HG02798 (cell line): ENCODE data around the gene OBP2B.

Source experiments
- ATAC-seq: cut with Tn5 transposase; IDR thresholded peaks from one replicate; pipeline ENCODE4 v1.9.1; 2021; ENCODE audit warnings: mild to moderate bottlenecking; ENCODE audit not compliant: unreplicated experiment, poor library complexity

OBP2B gene

GRCh38 chr9:133202688-133203453 lies 6.2 kb downstream of the OBP2B start:
- no peak for ATAC-seq

GRCh38 chr9:133202145-133202513 lies 6.9 kb downstream of the OBP2B start:
- no peak for ATAC-seq

GRCh38 chr9:133201424-133202144 lies 7.5 kb downstream of the OBP2B start:
- ATAC-seq, result no peak

- no peak for ATAC-seq
Observed at GRCh38 chr9:133200631-133201030, 8.4 kb downstream of the OBP2B start.

- no peak for ATAC-seq
Observed at GRCh38 chr9:133199648-133200321, 9.3 kb downstream of the OBP2B start.

GRCh38 chr9:133195029-133195428 lies 14.0 kb downstream of the OBP2B start:
- no peak for ATAC-seq

- ATAC-seq, result no peak
Observed at GRCh38 chr9:133194597-133194996, 14.5 kb downstream of the OBP2B start.

GRCh38 chr9:133191989-133192388 lies 17.1 kb downstream of the OBP2B start:
- ATAC-seq, result no peak

GRCh38 chr9:133189826-133190225 lies 19.2 kb downstream of the OBP2B start:
- ATAC-seq, result no peak

GRCh38 chr9:133188843-133189180 lies 20.2 kb downstream of the OBP2B start:
- ATAC-seq, result no peak

GRCh38 chr9:133188006-133188842 lies 20.8 kb downstream of the OBP2B start:
- ATAC-seq, result no peak

GRCh38 chr9:133187561-133188005 lies 21.5 kb downstream of the OBP2B start:
- ATAC-seq, result no peak

GRCh38 chr9:133186736-133187135 lies 22.3 kb downstream of the OBP2B start:
- no peak for ATAC-seq

GRCh38 chr9:133184971-133185370 lies 24.1 kb downstream of the OBP2B start:
- ATAC-seq, result no peak

GRCh38 chr9:133182151-133182550 lies 26.9 kb downstream of the OBP2B start:
- ATAC-seq, result no peak

GRCh38 chr9:133181561-133181960 lies 27.5 kb downstream of the OBP2B start:
- no peak for ATAC-seq

GRCh38 chr9:133180953-133181352 lies 28.1 kb downstream of the OBP2B start:
- no peak for ATAC-seq

GRCh38 chr9:133173056-133173455 lies 36.0 kb downstream of the OBP2B start:
- ATAC-seq, result no peak

- ATAC-seq, result no peak
Observed at GRCh38 chr9:133171161-133171961, 37.7 kb downstream of the OBP2B start.

GRCh38 chr9:133170716-133171115 lies 38.3 kb downstream of the OBP2B start:
- ATAC-seq, result no peak
